B cell (primary cell): ENCODE results near the gene PNPLA5. TPM values are rescaled to one million over a fixed set of nuclear protein-coding genes. Genes with fewer than 3 reads are reported as not detected.
A peak's percentile ranks its signal among the peaks of the same experiment; 100 is the strongest.

Experiments used
- ATAC-seq: fragments of 200-7000 bp; cut with Tn5 transposase; one replicate; pipeline ENCODE4 v1.10.0; 2021; ENCODE audit warnings: low read depth, mild to moderate bottlenecking, moderate number of reproducible peaks, moderate library complexity
- CTCF ChIA-PET: fragments of 350-600 bp; sonication (Branson Sonifier 250); formaldehyde crosslinking; loops from one replicate; lab custom pipeline; 2021; ENCODE audit warnings: antibody characterized with exemption, inconsistent platforms; lab: Charles Lee
- POLR2A ChIA-PET: fragments of 350-600 bp; sonication (Branson Sonifier 250); formaldehyde crosslinking; loops from one replicate; lab custom pipeline; 2021; ENCODE audit warnings: antibody characterized with exemption; lab: Charles Lee
- DNase-seq: peaks from one replicate; pipeline ENCODE4 v3.0.0; 2013
- H2AFZ ChIP-seq: 2 replicates; pipeline ENCODE4 v1.6.1; 2012; ENCODE audit warnings: mild to moderate bottlenecking, low read depth, low read length; ENCODE audit not compliant: insufficient read depth, poor library complexity, severe bottlenecking
- H3K27ac ChIP-seq, 2 donors: 1 replicate in 1 of 2; 2 replicates in 1 of 2; pipeline ENCODE4 v1.5.1; 2012 to 2013; ENCODE audit warnings: low read length in 2 of 2, mild to moderate bottlenecking in 2 of 2, moderate library complexity in 1 of 2
- H3K27me3 ChIP-seq, 4 experiments: fragments of 200-600 bp in 1 of 4; sonication (generic) in 1 of 4; replicated peaks in 1 of 4; 1 replicate in 2 of 4; 2 replicates in 2 of 4; pipeline versions ENCODE4 v1.6.1 to v1.7.0; 2013 to 2016; ENCODE audit warnings: low read length in 3 of 4, mild to moderate bottlenecking in 2 of 4, mixed read lengths in 1 of 4, moderate library complexity in 1 of 4; ENCODE audit not compliant: insufficient read depth in 4 of 4, control insufficient read depth in 3 of 4; ENCODE audit errors: control extremely low read depth in 1 of 4
- H3K36me3 ChIP-seq, 2 experiments: replicated peaks in 1 of 2; 1 replicate in 1 of 2; 2 replicates in 1 of 2; pipeline versions ENCODE4 v1.6.1 to v1.7.1; 2013; ENCODE audit warnings: low read length in 1 of 2; ENCODE audit not compliant: insufficient read depth in 2 of 2, control insufficient read depth in 1 of 2; ENCODE audit errors: control extremely low read depth in 1 of 2, extremely low read depth in 1 of 2
- H3K4me1 ChIP-seq, 2 donors: fragments of 200-600 bp in 1 of 2; sonication (generic) in 1 of 2; 1 replicate in 1 of 2; 2 replicates in 1 of 2; pipeline versions ENCODE4 v1.5.1 to v1.6.1; 2013 to 2017; ENCODE audit warnings: low read length in 2 of 2; ENCODE audit not compliant: control insufficient read depth in 2 of 2, insufficient read depth in 2 of 2
- H3K4me2 ChIP-seq: replicated peaks from 2 replicates; pipeline ENCODE3; 2012; ENCODE audit warnings: mild to moderate bottlenecking, low read depth, low read length; ENCODE audit not compliant: poor library complexity, severe bottlenecking
- H3K4me3 ChIP-seq, 5 experiments: fragments of 200-600 bp in 1 of 5; sonication (generic) in 1 of 5; 1 replicate in 3 of 5; 2 replicates in 2 of 5; pipeline versions ENCODE4 v1.5.1 to v1.7.0; 2011 to 2016; ENCODE audit warnings: low read length in 4 of 5, mild to moderate bottlenecking in 4 of 5, low read depth in 2 of 5, control low read depth in 1 of 5, moderate library complexity in 1 of 5; ENCODE audit not compliant: insufficient read depth in 1 of 5; ENCODE audit errors: control extremely low read depth in 1 of 5, extremely low read depth in 1 of 5
- H3K79me2 ChIP-seq: fragments of 200-600 bp; sonication (generic); one replicate; pipeline ENCODE4 v1.6.0; 2016; ENCODE audit warnings: low read length; ENCODE audit not compliant: control insufficient read depth, insufficient read depth
- H3K9ac ChIP-seq: fragments of 200-600 bp; sonication (generic); 2 replicates; pipeline ENCODE4 v1.6.1; 2017; ENCODE audit warnings: mild to moderate bottlenecking, low read length, moderate library complexity
- H3K9me3 ChIP-seq, 3 donors: one replicate each; pipeline versions ENCODE4 v1.6.1 to v1.7.1; 2013; ENCODE audit warnings: low read length in 2 of 3; ENCODE audit not compliant: control insufficient read depth in 2 of 3, insufficient read depth in 1 of 3; ENCODE audit errors: control extremely low read depth in 1 of 3
- H4K20me1 ChIP-seq: 2 replicates; pipeline ENCODE4 v1.6.0; 2012; ENCODE audit warnings: mild to moderate bottlenecking, low read length; ENCODE audit not compliant: insufficient read depth, control insufficient read depth, poor library complexity, severe bottlenecking
- H3K27ac Mint-ChIP-seq: one replicate; pipeline ENCODE4 v1.8.0; 2021; ENCODE audit warnings: mixed read lengths
- H3K27me3 Mint-ChIP-seq: one replicate; pipeline ENCODE4 v1.8.0; 2021; ENCODE audit warnings: mixed read lengths
- H3K4me1 Mint-ChIP-seq: one replicate; pipeline ENCODE4 v1.8.0; 2021; ENCODE audit warnings: mixed read lengths
- H3K4me3 Mint-ChIP-seq: one replicate; pipeline ENCODE4 v1.8.0; 2021; ENCODE audit warnings: mixed read lengths
- H3K9me3 Mint-ChIP-seq: one replicate; pipeline ENCODE4 v1.8.0; 2022; ENCODE audit warnings: mixed read lengths; ENCODE audit not compliant: insufficient read depth
- EZH2 ChIP-seq: IDR thresholded peaks from 2 replicates; pipeline ENCODE4 v1.6.1; 2012; ENCODE audit warnings: borderline replicate concordance, low read depth, mild to moderate bottlenecking, moderate library complexity, low read length; ENCODE audit not compliant: insufficient read depth, poor library complexity, severe bottlenecking
- WGBS: methylation state at CpG from one replicate; pipeline ENCODE4 v1.1.5; 2013; ENCODE audit warnings: missing lambda C conversion rate; ENCODE audit not compliant: insufficient coverage; 5-methylcytosine and 5-hydroxymethylcytosine counted together
- intact Hi-C: fragments of 100-400 bp; cut with micrococcal nuclease; formaldehyde crosslinking; loops from one replicate; pipeline ENCODE4 v1.10.0; 2022
- polyA plus RNA-seq: library from polyadenylated mRNA; depleted of rRNA; stranded (reverse); fragments of >200 nt; gene quantifications from 2 replicates; pipeline ENCODE4 v1.2.3, GENCODE V29; 2012
- total RNA-seq, 2 donors: library from RNA; stranded (reverse); fragments of 120-200 nt in 1 of 2; gene quantifications; 1 replicate in 1 of 2; 2 replicates in 1 of 2; pipeline versions ENCODE4 v1.2.3 to v1.2.4, GENCODE V29; 2013 to 2022
- TF ChIP-seq, protein P1 (sequence below): fragments of 200-600 bp; IDR thresholded peaks from one replicate; pipeline ENCODE4 v1.8.0; 2022; ENCODE audit warnings: antibody characterized with exemption, mild to moderate bottlenecking

The PNPLA5 gene
- total and polyA plus RNA-seq, 2 donors (not counting 1 experiment from before 2014, with no cell fraction given), result not detected

DNA sequence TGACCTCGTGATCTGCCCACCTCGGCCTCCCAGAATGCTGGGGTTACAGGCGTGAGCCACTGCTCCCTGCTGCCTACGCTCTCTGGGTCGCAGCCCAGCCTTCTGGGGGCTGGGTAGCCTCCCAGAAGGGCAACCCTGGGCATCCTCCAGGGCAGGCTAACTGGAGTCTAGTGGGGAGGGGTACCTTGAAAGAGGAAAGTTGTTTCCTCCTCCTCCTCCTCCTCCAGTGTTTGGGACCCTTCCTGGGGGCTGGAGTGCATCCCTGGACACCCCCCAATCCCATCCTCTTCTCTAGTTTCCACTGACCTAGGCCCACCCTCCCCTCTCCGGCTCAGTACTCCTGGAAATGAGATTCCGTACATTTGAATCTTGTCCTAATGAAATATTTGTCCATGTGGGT is 33.1 kb upstream of the PNPLA5 start:
- H3K27ac Mint-ChIP-seq, result no peak overlapping the region
- peaks cover 28% of the 10 kb centered on the region for H3K27me3 Mint-ChIP-seq

More for the DNA sequence above, 33.1 kb upstream of the PNPLA5 start:
- H3K4me3 Mint-ChIP-seq, result peak overlapping the region; percentile 61
- DNase-seq (no peak), ATAC-seq (no peak)
- Histone ChIP-seq H3K27ac (no peak overlapping the region), H3K4me3 (no peak overlapping the region), H4K20me1 (no peaks in the 10 kb centered on the region), H3K9ac (no peak overlapping the region), H2AFZ (no peak overlapping the region), H3K4me2 (no peak overlapping the region), H3K9me3 (peaks cover 0 to 23% (median 0%) of the 10 kb centered on the region in 3 donors), H3K4me1 (peaks cover 12 to 13% of the 10 kb centered on the region in 2 donors), H3K27me3 (peaks cover 0 to 33% (median 8%) of the 10 kb centered on the region in 4 experiments), H3K36me3 (no peaks in the 10 kb centered on the region), H3K79me2 (no peaks in the 10 kb centered on the region)
- TF ChIP-seq, protein P1, sequence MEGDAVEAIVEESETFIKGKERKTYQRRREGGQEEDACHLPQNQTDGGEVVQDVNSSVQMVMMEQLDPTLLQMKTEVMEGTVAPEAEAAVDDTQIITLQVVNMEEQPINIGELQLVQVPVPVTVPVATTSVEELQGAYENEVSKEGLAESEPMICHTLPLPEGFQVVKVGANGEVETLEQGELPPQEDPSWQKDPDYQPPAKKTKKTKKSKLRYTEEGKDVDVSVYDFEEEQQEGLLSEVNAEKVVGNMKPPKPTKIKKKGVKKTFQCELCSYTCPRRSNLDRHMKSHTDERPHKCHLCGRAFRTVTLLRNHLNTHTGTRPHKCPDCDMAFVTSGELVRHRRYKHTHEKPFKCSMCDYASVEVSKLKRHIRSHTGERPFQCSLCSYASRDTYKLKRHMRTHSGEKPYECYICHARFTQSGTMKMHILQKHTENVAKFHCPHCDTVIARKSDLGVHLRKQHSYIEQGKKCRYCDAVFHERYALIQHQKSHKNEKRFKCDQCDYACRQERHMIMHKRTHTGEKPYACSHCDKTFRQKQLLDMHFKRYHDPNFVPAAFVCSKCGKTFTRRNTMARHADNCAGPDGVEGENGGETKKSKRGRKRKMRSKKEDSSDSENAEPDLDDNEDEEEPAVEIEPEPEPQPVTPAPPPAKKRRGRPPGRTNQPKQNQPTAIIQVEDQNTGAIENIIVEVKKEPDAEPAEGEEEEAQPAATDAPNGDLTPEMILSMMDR, result no peak
- TF ChIP-seq EZH2, result no peak
- POLR2A ChIA-PET, result no interaction called here
- 50% methylated on average over 4 of the region's 7 CpGs for WGBS
- no peaks in the 10 kb centered on the region for H3K9me3 Mint-ChIP-seq
- CTCF ChIA-PET, result no interaction called here
- H3K4me1 Mint-ChIP-seq, result peaks cover 6% of the 10 kb centered on the region
- intact Hi-C loops, result no loop called here
